Pons (tissue), 1 donor: ENCODE measurements around the gene EIF2B4.

Experiments used
- DNase-seq: peaks from one replicate; pipeline ENCODE4 v3.0.0-alpha.2; 2016; ENCODE audit warnings: low spot score

Gene EIF2B4

DNA sequence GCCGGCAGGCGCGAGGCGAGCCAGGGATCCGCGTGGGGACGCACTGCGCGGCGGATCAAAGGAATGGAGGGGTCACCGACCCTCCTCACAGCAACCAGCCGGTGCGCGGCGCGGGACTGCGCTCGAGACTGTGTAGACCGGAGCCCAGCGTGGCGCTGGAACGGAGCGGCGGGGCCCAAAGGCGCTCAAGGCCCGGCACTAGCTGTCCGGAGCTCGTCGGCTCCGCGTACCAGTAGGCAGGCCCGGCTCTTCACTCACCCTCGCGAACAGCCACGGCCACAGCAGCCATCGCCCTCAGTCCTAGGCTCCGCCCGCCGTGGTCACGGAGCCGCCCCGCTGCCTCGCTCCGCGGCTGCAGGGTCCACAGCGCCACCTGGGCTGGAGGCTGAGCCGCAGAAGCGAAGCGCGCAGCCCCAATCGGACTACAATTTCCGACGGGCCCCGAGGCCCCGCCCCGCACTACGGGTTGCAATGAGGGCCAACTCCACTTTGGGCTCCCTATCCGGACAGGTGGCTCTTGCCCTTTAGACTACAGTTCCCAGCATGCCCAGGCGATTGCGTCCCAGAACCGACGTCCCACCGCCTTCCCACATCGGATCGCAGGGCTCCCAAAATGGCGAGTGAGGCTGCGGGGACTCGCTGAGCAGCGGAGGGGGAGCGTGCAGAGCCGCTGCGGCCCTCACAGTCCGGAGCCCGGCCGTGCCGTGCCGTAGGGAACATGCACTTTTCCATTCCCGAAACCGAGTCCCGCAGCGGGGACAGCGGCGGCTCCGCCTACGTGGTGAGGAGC, at the start of gene EIF2B4, which contains the start of gene SNX17:
Gene EIF2B4, minus strand, starts transcription at position 313 of the 790 bp plus-strand sequence. Its CDS starts 24 bp downstream, at position 289.
Gene SNX17, plus strand, starts transcription at position 591 of the 790 bp plus-strand sequence. Its CDS starts 128 bp downstream, at position 719.
- peak; percentile 99 for DNase-seq

DNA sequence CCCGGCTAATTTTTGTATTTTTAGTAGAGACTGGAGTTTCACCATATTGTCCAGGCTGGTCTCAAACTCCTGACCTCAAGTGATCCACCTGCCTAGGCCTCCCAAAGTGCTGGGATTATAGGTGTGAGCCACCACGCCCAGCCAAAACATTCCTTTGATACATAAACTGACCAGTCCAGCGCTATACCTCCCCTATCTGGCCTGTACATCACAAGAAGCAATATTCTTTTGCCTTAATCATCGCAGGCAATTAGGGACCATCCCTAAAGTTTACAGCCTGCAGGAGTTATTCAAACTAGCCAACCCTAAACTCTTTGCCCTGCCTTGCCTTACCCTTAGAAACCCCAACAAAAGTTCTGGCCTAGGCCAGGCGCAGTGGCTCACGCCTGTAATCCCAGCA, 46.0 kb upstream of the EIF2B4 start:
- DNase-seq: no peak

DNA sequence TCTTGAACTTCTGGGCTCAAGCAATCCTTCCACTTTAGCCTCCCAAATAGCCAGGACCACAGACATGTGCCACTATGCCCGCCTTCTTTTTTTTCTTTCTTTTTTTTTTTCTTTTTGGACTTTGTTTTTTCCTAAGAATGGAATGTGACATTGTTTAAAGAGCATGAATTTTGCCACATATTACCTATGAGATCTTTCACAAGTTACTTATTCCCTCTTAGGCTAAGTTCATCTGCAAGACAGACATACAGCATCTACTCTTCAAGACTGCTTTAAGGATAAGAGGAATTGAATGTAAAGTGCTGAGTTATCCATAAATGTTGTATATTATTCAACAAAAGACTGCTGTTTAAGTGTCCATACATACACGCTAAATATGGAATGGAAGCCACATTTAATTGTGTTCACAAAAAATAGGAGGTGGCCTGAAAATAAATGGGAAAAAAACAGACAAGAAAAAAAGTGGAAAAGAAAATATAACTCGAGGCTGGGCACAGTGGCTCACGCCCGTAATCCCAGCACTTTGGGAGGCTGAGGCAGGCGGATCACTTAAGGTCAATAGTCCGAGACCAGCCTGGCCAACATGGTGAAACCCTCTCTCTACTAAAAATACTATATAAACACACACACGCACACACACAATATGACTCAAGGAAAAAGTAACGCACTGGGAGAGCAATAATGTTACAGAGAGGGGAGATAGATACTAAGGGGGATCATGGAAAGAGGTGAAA, 42.4 kb upstream of the EIF2B4 start:
- DNase-seq: no peak

DNA sequence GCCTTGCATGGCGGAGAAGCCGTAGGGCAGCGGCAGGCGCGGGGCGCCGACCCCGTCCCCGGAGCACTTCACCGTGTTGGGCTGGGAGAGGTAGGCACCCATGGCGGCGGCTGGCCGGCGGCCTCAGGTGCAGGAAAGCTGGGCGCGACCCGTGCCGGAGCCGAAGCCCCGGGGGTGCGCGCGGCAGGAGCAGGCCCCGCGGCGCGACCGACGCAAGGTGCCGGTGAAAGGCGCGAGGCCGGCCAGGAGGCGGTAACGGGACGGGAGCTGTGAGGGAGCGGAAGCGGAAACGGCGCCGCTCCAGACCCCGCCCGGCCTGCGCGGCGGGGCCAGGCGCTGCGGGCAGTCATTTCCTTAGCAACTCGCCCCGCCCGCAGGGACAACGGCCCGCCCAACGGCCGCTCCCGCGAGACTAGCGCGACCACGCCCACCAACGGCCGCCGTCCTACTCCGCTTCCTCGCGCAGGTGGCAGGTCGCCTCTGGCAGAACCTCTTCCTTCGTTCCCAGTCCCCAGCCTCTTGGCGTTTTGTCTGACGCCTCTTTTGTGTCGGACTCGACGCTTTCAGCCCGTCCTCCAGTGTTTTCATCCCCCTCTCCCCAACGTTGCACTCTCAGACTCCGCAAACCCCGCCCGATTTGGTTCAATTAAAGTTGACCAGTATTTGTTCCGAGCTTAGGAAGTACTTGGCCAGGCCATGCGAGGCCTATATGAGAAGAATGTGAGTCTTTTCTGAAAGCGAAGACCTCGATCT, 39.4 kb upstream of the EIF2B4 start, which contains the start of gene PPM1G:
Gene PPM1G, minus strand, starts transcription at position 271 of the 753 bp plus-strand sequence. Its CDS starts 169 bp downstream, at position 102.
- peak; percentile 91 for DNase-seq

DNA sequence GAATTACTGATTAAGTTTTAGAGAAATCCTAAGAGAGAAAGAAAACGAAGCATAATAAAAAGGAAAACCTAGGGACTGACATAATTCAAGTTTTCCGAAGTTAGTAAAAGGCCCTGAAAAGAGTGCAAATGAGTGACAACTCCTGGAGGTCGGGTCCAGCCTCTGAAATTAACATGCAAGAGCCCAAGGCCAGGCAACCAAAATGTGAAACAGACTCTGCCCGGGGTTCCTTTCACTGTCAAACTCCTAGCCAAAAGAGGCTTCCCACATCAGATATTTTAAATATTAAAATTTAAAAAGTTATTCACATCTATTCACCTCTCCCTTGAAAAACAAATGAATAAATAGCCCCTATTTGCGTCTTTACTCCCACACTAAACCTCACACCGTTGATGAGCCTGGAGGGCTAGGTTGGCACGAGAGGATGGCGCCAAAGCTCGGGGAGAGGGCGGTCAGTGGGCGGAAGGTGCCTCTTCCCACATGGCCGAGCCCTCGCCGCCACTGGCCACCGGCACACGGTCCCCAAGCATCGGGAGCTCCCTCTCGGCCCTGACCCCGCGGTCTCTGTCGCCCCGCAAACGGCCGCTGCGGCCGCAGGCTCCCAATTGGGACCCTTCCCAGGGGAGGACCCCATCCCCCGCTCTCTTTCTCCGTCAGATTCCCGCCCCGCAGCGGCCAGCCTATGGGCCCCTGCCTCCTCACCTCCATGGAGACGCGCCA, 38.6 kb upstream of the EIF2B4 start:
- no peak for DNase-seq

DNA sequence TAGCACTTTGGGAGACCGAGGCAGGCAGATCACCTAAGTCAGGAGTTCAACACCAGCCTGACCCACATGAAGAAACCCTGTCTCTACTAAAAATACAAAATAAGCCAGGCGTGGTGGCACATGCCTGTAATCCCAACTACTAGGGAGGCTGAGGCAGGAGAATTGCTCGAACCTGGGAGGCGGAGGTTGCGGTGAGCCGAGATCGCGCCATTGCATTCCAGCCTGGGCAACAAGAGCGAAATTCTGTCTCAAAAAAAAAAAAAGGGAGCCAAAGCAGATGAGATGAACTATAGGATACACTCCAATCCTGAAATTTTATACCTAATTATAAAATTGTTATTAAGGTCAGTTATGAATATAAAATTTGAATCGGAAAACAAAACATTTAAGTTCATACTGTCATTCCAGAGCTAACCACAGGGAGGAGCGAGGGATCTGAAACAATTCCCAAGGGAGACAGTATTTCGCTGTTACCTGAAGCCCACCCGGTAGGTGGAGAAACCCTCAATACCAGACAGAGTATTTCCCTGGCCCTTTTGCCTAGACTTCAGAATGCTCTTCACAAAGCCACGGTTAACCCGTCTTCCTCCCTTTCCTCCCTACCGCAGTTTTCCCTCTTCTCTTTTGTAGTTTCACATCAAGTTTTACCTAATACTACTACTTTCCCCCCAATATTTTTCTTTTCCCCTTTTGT, 37.8 kb upstream of the EIF2B4 start:
- peak; percentile 20 for DNase-seq

DNA sequence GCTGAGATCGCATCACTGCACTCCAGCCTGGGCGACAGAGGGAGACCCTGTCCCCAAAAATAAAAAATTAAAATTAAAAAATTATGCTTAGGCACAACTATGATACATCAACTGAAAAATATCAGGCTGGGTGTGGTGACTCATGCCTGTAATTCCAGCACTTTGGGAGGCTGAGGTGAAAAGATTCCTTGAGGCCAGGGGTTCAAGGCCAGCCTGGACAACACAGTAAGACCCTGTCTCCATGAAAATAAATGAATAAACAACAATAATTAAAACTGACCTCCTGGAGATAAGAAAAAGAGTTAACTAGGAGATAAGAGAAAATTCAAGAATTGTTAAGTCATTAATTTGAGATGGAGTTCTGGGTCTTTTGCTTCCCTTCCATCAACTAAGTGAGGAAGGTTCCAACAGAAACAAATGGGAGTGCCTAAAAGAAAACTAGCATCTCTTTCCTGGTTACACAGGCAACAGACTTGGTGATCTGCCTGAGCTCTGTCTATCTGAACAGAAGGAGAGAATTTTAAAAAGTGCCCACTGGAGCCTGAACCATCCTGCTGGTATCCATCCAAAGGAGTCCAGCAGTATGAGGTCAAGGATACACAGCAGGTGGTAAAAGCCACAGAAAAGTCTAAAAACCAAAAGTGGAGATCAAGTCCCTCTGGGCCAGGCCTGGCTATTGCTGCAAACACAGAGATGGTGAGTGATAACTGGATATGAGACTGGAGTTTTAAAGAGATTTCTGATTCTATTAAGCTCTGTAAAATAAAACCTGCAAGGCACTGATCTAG, 30.4 kb upstream of the EIF2B4 start:
- DNase-seq: no peak

DNA sequence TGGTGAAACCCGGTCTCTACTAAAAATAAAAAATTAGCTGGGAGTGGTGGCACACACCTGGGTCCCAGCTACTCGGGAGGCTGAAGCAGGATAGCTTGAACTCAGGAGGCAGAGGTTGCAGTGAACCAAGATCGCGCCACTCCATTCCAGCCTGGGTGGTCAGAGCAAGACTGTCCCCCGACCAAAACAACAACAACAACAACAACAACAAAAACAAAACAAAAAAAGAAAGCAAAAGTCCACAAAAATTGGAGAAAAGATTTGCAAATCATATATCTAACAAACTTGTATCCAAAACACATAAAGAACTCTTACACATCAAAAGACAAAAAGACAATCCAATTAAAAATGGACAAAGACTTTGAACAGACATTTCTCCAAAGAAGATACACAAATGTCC, 28.8 kb upstream of the EIF2B4 start:
- no peak for DNase-seq

DNA sequence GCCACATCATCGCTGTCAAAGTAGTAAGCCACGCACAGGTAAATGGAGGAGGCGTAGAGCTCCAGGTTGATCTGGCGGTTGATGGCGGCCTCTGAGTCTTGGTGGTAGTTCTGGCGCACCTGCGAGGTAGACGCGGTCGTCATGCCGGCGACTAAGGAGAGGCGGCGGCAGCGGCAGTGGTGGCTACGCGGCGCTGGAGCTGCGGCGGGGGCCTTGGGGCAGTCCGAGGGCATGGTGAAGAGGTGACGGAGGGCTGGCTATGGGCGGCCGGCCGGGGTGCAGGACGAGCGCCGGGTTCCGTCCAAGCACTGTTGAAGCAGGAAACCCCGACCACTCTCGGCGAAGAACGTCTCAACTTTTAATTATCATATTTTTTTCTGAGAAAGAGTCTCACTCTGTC, 23.1 kb upstream of the EIF2B4 start:
- no peak for DNase-seq

DNA sequence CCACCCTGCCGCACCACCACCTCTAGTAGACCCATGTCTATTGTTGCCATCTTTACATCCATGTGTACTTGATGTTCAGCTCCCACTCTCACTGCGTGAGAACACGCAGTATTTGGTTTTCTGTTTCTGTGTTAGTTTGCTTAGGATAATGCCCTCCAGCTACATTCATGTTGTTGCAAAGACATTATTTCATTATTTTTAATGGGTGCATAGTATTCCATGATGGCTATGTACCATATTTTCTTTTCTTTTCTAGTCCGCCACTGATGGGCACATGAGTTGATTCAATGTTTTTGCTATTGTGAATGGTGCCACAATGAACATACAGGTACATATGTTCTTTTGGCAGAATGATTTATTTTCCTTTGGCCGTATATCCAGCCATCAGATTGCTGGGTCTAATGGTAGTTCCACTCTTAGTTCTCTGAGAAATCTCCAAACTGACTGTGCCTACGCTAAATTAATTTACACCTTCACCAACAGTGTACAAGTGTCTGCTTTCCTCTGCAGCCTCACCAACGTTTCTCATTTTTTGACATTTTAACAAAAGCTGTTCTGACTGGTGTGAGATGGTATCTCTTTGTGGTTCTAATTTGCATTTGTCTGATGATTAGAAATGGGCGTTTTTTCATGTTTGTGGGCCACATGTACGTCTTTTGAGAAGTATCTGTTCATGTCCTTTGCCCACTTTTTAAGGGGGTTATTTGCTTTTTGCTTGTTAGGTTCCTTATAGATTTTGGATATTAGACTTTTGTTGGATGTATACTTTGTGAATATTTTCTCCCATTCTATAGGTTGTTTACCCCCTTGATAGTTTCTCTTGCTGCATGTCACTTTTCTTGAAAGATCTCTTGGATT, 20.9 kb upstream of the EIF2B4 start:
- DNase-seq: no peak

DNA sequence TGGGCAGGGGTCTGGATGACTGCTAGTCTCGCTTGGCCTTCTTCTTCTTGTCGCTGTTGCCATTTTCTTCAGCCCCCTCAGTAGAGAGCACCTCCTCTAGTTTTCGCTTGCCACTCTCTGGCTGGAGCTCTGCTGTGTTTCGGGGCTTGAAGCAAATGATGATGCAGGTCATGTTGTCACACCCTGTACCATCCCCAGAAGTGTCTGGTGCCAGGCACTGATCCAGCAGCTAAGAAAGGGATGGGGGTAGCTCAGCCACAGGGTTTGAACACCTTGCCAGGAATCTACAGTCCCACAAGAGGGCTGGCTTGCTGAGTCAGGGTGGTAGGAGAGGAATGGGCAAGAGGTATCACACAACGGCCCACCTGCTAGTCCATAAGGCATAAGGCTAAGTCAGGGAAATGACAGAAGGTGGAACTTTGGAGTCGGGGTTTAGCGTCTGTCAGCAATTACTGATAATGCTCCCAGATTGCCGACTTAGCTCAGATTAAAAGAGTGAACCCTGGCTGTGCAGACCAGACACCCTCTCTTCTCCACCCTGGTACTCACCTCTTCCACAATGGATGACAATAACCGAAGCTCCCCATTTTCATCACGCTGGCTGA, 11.5 kb upstream of the EIF2B4 start:
- no peak for DNase-seq

DNA sequence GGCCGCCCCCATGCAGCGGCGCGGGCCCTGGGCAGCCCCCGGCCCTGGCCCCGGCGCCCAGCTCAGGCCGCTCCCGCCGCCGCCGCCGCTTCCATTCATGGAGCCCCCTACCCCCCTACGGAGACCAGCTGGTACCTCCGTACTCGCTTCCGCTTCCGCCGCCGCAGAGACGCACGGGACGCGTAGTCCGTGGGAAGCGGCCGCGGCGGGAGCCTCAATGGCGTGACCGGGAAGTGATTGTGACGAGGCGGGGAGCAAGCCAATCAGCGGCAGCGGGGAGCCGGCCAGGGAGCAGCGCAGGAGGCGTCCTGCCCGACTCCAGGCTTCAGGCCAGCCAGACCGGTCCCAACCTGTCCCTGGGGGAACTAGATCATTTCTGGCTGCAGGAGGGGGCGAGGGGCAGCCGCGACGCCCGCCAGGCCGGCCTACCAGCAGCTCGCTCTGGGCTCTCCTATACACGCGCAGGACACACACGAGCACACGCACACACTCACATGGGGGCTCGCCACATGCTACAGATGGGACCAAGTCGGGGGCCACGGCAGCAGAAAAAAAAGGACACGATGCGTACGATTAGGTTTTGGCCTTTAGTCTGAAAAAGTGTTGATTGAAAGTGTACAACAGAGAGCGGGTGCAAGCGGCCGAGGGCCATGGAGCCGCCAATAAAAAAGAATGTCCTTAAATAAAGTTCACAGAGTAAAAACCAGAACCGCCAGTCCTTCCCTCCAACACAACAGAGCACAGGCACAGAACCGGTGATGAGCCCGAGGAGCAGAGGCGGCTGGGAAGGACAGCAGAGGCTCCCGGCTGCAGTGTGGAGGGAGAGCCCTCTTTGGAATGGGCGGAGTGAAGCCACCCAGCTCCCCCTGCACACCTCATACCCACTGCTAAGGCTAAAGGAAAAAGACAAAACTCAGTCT, 10.7 kb upstream of the EIF2B4 start, which contains the start of gene ZNF513:
Gene ZNF513, minus strand, starts transcription at position 109 of the 920 bp plus-strand sequence. CDS start 208 bp downstream, outside the sequence.
- DNase-seq: peak; percentile 96

DNA sequence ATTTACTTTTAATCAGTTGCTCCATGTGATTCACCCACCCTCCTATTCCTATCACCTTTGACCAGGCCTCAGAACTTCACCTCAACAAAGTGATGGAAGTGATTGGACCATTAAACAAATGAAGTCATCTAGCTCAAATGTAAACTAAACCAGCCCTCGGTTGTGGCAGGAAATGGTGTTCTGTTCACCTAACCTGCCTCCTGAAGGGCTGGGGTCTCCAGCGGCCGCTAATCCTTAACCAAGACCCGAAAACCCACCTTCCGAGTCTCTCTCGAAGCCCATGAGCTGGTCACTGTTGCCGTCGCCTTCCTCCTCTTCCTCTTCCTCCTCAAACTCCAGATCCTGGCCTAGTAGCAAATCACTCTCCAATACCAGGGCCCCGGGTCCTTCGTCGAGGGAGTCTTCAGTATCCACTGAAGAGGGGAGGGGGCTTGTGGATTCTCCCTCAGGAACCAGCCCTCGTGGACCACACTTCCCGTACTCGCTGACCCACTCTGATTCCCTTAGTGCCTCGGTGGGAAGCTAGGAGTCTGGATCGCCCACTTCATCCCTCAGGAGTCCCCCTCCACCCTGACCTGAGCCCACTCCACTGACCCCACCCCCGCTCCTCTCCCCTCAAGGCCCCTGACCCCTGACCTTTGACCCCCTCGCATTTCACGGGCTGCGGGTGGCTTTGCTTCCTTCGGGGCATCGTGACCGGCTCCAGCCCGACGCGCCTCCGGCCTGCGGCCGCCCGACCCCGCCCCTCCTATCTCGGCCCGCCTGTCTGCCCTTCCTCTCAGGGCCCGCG, 9.9 kb upstream of the EIF2B4 start:
- peak; percentile 73 for DNase-seq

DNA sequence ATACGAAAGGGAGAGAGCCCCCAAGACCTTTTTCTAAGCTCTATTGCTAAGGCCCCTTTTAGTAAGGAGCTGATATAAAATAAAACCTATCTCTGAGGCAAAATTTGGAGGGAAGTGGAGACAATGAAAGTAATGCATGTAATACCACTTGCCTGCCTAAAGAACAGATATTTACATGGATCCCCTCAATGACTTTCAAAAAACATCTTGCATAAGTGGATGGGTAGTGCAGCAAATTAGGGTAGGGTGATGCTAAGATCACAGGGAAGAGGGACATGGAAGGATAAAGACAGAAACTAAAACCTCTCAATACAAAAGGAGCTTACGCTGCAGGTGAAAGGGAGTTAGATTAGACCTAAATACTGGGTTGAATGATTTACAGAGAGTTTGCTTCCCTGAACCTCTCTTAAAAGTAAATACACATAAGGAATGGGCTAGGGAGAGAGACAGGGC, 9.3 kb upstream of the EIF2B4 start:
- DNase-seq: no peak

DNA sequence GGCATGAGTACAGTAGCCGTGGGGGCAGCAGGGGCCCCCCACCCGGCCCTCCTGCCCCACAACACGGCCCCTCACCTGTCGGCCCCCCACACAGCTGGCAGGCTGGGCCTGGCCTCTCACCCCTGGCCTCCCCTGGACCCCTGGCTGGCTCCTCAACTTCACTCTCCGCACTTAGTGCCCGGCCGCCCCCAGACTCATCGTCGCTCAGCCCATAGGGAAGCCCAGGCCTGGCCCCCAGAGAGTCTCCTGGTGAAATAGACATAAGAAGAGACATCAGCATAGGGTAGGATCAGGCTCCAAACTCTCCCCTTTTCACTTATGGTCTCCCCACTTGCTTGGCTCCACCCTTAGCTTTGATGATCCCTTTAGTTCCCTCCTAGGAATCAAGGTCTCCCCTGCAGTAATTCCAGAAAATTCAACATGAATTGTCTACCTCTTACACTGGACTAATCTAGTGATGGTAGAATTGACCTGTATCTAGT, 8.7 kb upstream of the EIF2B4 start:
- no peak for DNase-seq

DNA sequence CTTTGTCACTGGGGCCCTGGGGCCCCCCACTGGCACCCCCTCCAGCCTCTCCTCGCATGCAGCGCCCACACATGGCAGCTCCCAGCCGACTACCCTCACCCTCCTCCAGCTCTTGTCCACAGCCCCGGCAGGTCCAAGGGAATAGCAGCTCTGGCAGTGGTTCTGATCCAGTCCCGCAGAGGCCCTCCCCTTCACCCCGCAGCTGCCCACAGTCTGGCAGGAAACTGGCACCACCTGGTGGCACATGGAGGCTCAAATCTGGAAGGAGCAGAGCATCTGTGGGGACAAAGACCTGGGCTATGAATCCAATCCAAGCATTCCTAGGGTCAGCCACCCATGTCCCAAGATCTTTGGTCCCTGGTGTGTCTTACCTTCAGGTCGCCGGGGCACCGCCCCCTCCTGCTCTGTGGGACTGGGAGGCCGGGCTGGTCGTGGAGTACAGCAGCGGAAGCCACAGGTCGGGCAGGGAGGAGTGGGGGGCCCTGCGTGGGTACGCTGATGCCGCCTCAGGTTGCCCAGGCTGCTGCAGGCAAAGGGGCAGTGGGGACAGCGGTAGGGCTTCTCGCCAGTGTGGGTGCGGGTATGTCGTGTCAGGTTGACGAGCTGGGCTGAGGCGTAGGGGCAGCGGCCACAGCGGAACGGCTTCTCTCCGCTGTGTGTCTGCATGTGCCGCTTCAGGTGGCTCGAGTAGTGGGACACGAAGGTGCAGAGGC, 8.1 kb upstream of the EIF2B4 start:
- no peak for DNase-seq
